Tibial artery (tissue), 4 donors: ENCODE results near the gene LMAN2L.

ENCODE experiments used
- DNase-seq, 2 donors: peaks; one replicate each; pipeline ENCODE4 v3.0.0-alpha.2; 2019
- H3K27ac ChIP-seq, 2 donors: fragments of 200-600 bp; sonication (generic) in 1 of 2; 1 replicate in 1 of 2; 2 replicates in 1 of 2; pipeline ENCODE4 v1.5.1; 2018 to 2019; ENCODE audit warnings: mild to moderate bottlenecking in 1 of 2
- H3K27me3 ChIP-seq, 2 donors: fragments of 200-600 bp; sonication (generic) in 1 of 2; one replicate each; pipeline versions ENCODE4 v1.5.1 to v1.6.0; 2016 to 2019
- H3K36me3 ChIP-seq, 3 donors: fragments of 200-600 bp; sonication (generic) in 2 of 3; one replicate each; pipeline ENCODE4 v1.5.1; 2016 to 2019; ENCODE audit warnings: mild to moderate bottlenecking in 2 of 3
- H3K4me1 ChIP-seq, 4 donors: fragments of 200-600 bp; sonication (generic) in 2 of 4; 1 replicate in 3 of 4; 2 replicates in 1 of 4; pipeline ENCODE4 v1.5.1; 2016 to 2019
- H3K4me3 ChIP-seq, 2 donors: fragments of 200-600 bp; sonication (generic) in 1 of 2; 1 replicate in 1 of 2; 2 replicates in 1 of 2; pipeline ENCODE4 v1.5.1; 2018 to 2019; ENCODE audit warnings: mild to moderate bottlenecking in 2 of 2
- H3K9me3 ChIP-seq, 3 donors: fragments of 200-600 bp; sonication (generic) in 1 of 3; one replicate each; pipeline ENCODE4 v1.5.1; 2016 to 2019
- CTCF ChIP-seq, 2 experiments: fragments of 200-600 bp in 1 of 2; fragments of 450-650 bp in 1 of 2; IDR thresholded peaks; one replicate each; pipeline ENCODE4 v1.5.1; 2017 to 2019; ENCODE audit warnings: antibody characterized with exemption in 2 of 2, mild to moderate bottlenecking in 1 of 2, moderate library complexity in 1 of 2
- intact Hi-C: fragments of 100-400 bp; cut with DNase I; formaldehyde crosslinking; loops from one replicate; pipeline ENCODE4 v1.15.0; 2023; ENCODE audit warnings: low total_unique reads

The LMAN2L gene

GRCh38 chr2:96698221-96698861, 41.5 kb downstream of the LMAN2L start:
- Histone ChIP-seq H3K9me3 (no peaks in the 10 kb centered on the region), H3K27me3 (no peaks in the 10 kb centered on the region), H3K36me3 (peaks cover 0 to 42% (median 8%) of the 10 kb centered on the region in 3 donors), H3K4me1 (no peaks in the 10 kb centered on the region), H3K4me3 (no peak overlapping the region), H3K27ac (no peak overlapping the region)
- peak in 1 of 2 donors; percentile 54 for DNase-seq
- intact Hi-C loops: no loop called here
- no peak for TF ChIP-seq CTCF (IDR thresholded peaks at IDR 0.05)

- no peaks in the 10 kb centered on the region for H3K9me3 ChIP-seq
- peaks cover 0 to 33% (median 8%) of the 10 kb centered on the region in 3 donors for H3K36me3 ChIP-seq
- intact Hi-C loops: no loop called here
- no peak overlapping the region for H3K4me3 ChIP-seq
- H3K4me1 ChIP-seq: no peaks in the 10 kb centered on the region
- peak in 1 of 2 donors; percentile 44 for DNase-seq
- no peaks in the 10 kb centered on the region for H3K27me3 ChIP-seq
- H3K27ac ChIP-seq: no peak overlapping the region
- TF ChIP-seq CTCF (IDR thresholded peaks at IDR 0.05): no peak
Observed at GRCh38 chr2:96697476-96697875, 42.4 kb downstream of the LMAN2L start.

- Histone ChIP-seq H3K27me3 (no peaks in the 10 kb centered on the region), H3K4me1 (no peaks in the 10 kb centered on the region), H3K27ac (no peak overlapping the region), H3K4me3 (no peak overlapping the region), H3K36me3 (peaks cover 0 to 22% (median 3%) of the 10 kb centered on the region in 3 donors), H3K9me3 (no peaks in the 10 kb centered on the region)
- intact Hi-C loops: no loop called here
- no peak for TF ChIP-seq CTCF (IDR thresholded peaks at IDR 0.05)
- DNase-seq: no peak
Observed at GRCh38 chr2:96695602-96696001, 44.3 kb downstream of the LMAN2L start.

- no peaks in the 10 kb centered on the region for H3K9me3 ChIP-seq
- H3K36me3 ChIP-seq: peaks cover 0 to 15% (median 0%) of the 10 kb centered on the region in 3 donors
- H3K4me3 ChIP-seq: no peak overlapping the region
- H3K27me3 ChIP-seq: no peaks in the 10 kb centered on the region
- no peaks in the 10 kb centered on the region for H3K4me1 ChIP-seq
- DNase-seq: no peak
- no peak for TF ChIP-seq CTCF (IDR thresholded peaks at IDR 0.05)
- no peak overlapping the region for H3K27ac ChIP-seq
- intact Hi-C loops: no loop called here
Observed at GRCh38 chr2:96694816-96695455, 44.9 kb downstream of the LMAN2L start.

GRCh38 chr2:96694279-96694678, 45.6 kb downstream of the LMAN2L start:
- Histone ChIP-seq H3K27ac (no peak overlapping the region), H3K4me1 (no peaks in the 10 kb centered on the region), H3K27me3 (no peaks in the 10 kb centered on the region), H3K36me3 (peaks cover 0 to 8% (median 0%) of the 10 kb centered on the region in 3 donors), H3K4me3 (no peak overlapping the region), H3K9me3 (no peaks in the 10 kb centered on the region)
- DNase-seq: no peak
- no peak for TF ChIP-seq CTCF (IDR thresholded peaks at IDR 0.05)
- intact Hi-C loops: no loop called here
